Suprapubic skin (tissue), 3 donors: Measurements from ENCODE around the gene FECH.

Experiments
- POLR2AphosphoS5 ChIP-seq, 3 donors: sonication (generic); formaldehyde crosslinking; IDR thresholded peaks; one replicate each; pipeline ENCODE4 v1.6.1; 2017; ENCODE audit warnings: antibody characterized with exemption in 3 of 3
- TF ChIP-seq, protein P1 (sequence below), 2 donors: fragments of 200-600 bp in 1 of 2; fragments of 450-650 bp in 1 of 2; sonication (generic) in 1 of 2; IDR thresholded peaks; one replicate each; pipeline ENCODE4 v1.5.1; 2016 to 2019; ENCODE audit warnings: antibody characterized with exemption in 2 of 2, mild to moderate bottlenecking in 1 of 2, moderate library complexity in 1 of 2

DNA sequence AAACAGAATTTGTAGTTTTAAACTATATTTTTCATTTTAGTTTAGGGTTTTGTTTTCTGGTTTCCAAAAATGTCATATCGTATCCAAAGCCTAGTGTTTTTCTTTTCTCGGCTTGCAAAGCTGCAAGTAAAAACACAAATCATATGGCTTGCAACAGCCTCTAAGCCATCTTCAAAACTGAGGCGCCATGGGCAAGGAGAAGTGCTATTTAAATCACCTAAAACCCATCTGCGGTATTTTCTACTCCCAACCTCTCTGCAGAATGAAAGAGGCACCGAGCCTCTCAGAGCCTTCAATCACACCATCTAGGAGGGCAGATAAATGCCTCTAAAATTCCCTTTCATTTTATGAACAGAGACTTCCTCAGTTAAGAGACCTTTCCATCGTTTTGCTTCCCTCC, 25.2 kb downstream of the FECH start:
- TF ChIP-seq, protein P1, sequence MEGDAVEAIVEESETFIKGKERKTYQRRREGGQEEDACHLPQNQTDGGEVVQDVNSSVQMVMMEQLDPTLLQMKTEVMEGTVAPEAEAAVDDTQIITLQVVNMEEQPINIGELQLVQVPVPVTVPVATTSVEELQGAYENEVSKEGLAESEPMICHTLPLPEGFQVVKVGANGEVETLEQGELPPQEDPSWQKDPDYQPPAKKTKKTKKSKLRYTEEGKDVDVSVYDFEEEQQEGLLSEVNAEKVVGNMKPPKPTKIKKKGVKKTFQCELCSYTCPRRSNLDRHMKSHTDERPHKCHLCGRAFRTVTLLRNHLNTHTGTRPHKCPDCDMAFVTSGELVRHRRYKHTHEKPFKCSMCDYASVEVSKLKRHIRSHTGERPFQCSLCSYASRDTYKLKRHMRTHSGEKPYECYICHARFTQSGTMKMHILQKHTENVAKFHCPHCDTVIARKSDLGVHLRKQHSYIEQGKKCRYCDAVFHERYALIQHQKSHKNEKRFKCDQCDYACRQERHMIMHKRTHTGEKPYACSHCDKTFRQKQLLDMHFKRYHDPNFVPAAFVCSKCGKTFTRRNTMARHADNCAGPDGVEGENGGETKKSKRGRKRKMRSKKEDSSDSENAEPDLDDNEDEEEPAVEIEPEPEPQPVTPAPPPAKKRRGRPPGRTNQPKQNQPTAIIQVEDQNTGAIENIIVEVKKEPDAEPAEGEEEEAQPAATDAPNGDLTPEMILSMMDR (IDR thresholded peaks at IDR 0.05) = no peak
- no peak for TF ChIP-seq POLR2AphosphoS5 (IDR thresholded peaks at IDR 0.05)
